Mesothelial cell of epicardium (in vitro differentiated cells): ENCODE data around the gene TMEM198. TPM values are rescaled to one million over a fixed set of nuclear protein-coding genes. Genes with fewer than 3 reads are reported as not detected.

ENCODE experiments used
- DNase-seq, 2 experiments: peaks; one replicate each; pipeline ENCODE4 v3.0.0; 2021; ENCODE audit warnings: low spot score in 2 of 2; ENCODE audit not compliant: unreplicated experiment in 2 of 2
- H3K27ac Mint-ChIP-seq: 2 replicates; pipeline ENCODE4 v1.8.0; 2021; ENCODE audit warnings: mixed read lengths
- H3K27me3 Mint-ChIP-seq: 2 replicates; pipeline ENCODE4 v1.8.0; 2021; ENCODE audit warnings: low read depth, mixed read lengths
- H3K36me3 Mint-ChIP-seq: 2 replicates; pipeline ENCODE4 v1.8.0; 2021; ENCODE audit warnings: mixed read lengths
- H3K4me1 Mint-ChIP-seq: 2 replicates; pipeline ENCODE4 v1.8.0; 2021; ENCODE audit warnings: mixed read lengths
- H3K4me3 Mint-ChIP-seq: 2 replicates; pipeline ENCODE4 v1.8.0; 2021; ENCODE audit warnings: mild to moderate bottlenecking, moderate library complexity, mixed read lengths
- H3K9me3 Mint-ChIP-seq: 2 replicates; pipeline ENCODE4 v1.8.0; 2021; ENCODE audit warnings: mixed read lengths
- total RNA-seq: library from RNA; stranded (reverse); gene quantifications from 3 replicates; pipeline ENCODE4 v1.2.1, GENCODE V29; 2021
- TF ChIP-seq, protein P1 (sequence below): fragments of 200-600 bp; sonication (generic); IDR thresholded peaks from one replicate; pipeline ENCODE4 v1.5.0; 2021; ENCODE audit warnings: antibody characterized with exemption; ENCODE audit not compliant: unreplicated experiment

Gene TMEM198
- total RNA-seq, 1 donor from 2014 or later, result 4.0 TPM

DNA sequence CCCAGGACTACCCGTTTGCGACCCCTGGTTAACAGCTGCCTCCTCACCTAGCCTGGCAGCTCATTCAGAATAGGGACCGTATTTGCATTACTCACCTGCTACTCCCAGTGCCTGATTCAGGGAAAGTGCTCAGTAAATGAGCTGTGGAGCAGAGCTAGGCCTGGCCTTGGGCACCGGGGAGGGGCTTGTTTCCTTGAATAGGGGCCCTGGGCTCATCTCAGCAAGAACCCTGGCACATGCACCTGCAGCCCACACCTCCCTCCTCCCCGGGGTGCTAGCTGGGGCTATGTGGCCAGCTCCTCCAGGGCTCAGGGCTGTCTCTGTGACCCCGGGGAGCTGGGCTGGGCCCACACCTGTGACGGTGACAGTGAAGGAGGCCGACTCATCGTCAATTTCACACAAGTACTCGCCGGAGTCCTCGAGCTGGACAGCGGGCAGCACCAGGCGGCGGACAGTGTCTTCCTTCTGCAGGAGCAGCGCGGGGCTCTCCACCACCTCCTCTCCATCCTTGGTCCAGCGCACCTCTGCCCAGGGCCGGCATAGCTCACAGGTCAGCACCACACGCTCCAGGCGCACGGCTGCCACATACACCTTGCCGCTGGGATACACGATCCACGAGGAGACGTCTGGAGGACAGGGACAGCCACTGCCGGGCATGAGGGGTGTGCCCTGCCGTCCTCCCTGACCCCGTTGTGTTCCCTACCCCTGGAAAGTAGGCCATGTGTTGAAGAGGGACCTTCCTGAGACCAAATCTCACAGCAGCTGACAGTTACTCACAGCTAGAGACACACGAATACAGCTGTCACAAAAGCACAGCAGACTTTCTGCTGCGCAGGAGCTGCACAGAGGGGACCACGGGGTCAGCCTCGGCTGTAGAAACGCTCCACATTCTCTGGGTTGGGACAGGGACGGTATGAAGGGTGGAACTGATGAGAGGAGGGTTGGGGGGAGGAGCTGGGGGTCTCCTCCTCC, 18.5 kb downstream of the TMEM198 start:
- Mint-ChIP-seq H3K4me1 (peaks cover 22% of the 10 kb centered on the region), H3K27me3 (no peaks in the 10 kb centered on the region), H3K27ac (no peak overlapping the region), H3K36me3 (peaks cover 41% of the 10 kb centered on the region), H3K9me3 (no peaks in the 10 kb centered on the region), H3K4me3 (no peak overlapping the region)
- no peak for DNase-seq
- TF ChIP-seq, protein P1, sequence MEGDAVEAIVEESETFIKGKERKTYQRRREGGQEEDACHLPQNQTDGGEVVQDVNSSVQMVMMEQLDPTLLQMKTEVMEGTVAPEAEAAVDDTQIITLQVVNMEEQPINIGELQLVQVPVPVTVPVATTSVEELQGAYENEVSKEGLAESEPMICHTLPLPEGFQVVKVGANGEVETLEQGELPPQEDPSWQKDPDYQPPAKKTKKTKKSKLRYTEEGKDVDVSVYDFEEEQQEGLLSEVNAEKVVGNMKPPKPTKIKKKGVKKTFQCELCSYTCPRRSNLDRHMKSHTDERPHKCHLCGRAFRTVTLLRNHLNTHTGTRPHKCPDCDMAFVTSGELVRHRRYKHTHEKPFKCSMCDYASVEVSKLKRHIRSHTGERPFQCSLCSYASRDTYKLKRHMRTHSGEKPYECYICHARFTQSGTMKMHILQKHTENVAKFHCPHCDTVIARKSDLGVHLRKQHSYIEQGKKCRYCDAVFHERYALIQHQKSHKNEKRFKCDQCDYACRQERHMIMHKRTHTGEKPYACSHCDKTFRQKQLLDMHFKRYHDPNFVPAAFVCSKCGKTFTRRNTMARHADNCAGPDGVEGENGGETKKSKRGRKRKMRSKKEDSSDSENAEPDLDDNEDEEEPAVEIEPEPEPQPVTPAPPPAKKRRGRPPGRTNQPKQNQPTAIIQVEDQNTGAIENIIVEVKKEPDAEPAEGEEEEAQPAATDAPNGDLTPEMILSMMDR, result no peak

GRCh38 chr2:219563271-219563928, 19.6 kb downstream of the TMEM198 start:
- Mint-ChIP-seq H3K9me3 (no peaks in the 10 kb centered on the region), H3K4me1 (peaks cover 24% of the 10 kb centered on the region), H3K27ac (no peak overlapping the region), H3K4me3 (no peak overlapping the region), H3K36me3 (peaks cover 44% of the 10 kb centered on the region), H3K27me3 (no peaks in the 10 kb centered on the region)
- TF ChIP-seq, protein P1, result no peak
- DNase-seq, result no peak

DNA sequence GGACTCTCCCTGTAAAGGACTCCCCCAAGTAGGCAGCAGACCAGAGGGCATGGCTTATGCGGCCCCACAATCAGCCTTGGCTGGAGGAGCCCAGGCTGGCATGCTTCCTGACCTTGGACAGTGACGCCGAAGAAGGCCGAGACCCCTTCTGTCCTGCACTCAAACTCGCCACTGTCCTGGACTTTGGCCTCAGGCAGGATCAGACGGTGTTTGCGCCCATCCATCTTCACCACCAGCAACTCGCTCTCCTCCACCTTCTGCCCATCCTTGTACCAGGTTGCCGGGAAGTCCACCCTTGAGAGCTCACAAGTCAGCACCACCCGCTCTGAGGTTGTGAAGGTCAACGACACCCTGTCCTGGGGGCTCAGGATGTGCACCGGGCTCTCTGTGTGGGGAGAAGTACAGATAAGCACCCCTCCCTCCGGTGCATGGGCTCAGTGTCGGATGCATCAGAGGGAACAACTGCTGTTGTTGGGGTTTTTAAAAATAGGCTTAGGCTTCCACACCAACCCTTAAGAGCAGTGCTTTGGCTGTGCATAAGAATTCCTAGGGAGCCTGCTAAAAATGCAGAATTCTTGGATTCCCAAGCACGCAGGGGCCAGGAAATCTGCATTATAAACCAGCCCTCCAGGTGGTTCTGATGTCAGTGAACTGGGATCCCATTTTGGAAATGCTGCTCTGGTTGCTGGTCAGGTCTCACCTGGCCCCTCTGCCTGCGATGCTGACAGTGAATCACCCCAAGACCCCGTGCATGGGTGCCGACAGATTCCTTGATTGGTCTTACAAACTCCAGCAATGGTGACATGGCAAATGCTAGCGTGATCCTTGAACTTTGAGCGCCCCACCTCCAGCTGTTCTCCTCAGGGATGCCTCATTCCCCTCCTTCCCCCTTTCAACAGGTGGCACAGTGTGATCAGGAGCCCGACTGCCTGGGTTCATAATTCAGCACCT, 21.6 kb downstream of the TMEM198 start:
- Mint-ChIP-seq H3K36me3 (peaks cover 33% of the 10 kb centered on the region), H3K27me3 (no peaks in the 10 kb centered on the region), H3K9me3 (no peaks in the 10 kb centered on the region), H3K4me1 (peaks cover 29% of the 10 kb centered on the region), H3K4me3 (no peak overlapping the region), H3K27ac (no peak overlapping the region)
- TF ChIP-seq, protein P1, result no peak
- DNase-seq, result no peak

DNA sequence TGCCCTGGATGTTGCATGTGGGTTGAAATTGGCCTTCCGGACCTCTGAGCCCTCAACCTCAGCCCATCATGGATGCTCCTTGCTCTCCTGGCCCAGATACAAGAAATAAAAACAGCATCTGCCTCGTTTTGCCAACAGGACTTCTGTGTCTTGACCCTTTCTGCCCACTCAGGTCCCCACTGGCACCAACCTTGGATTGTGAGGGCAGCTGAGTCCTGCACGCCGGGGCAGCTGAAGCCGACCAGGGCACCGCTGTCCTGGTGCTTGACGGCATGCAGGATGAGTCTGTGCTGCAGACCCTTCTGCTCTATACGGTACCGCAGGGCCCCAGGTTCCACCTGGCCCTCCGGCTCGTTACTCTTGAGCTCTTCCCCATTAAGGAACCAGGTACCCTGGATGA, 22.8 kb downstream of the TMEM198 start:
- peaks cover 20% of the 10 kb centered on the region for H3K4me1 Mint-ChIP-seq
- H3K27ac Mint-ChIP-seq, result no peak overlapping the region
- no peaks in the 10 kb centered on the region for H3K27me3 Mint-ChIP-seq
- no peaks in the 10 kb centered on the region for H3K9me3 Mint-ChIP-seq
- H3K36me3 Mint-ChIP-seq, result peaks cover 30% of the 10 kb centered on the region
- no peak for DNase-seq
- H3K4me3 Mint-ChIP-seq, result no peak overlapping the region
- TF ChIP-seq, protein P1, result no peak

GRCh38 chr2:219567131-219567530, 23.3 kb downstream of the TMEM198 start:
- no peaks in the 10 kb centered on the region for H3K9me3 Mint-ChIP-seq
- no peak overlapping the region for H3K27ac Mint-ChIP-seq
- H3K4me3 Mint-ChIP-seq, result no peak overlapping the region
- no peak for DNase-seq
- peaks cover 30% of the 10 kb centered on the region for H3K36me3 Mint-ChIP-seq
- H3K4me1 Mint-ChIP-seq, result peaks cover 22% of the 10 kb centered on the region
- TF ChIP-seq, protein P1, result no peak
- no peaks in the 10 kb centered on the region for H3K27me3 Mint-ChIP-seq
